Muscle of leg (tissue), 11 donors: ENCODE data around the gene SETSIP. TPM values are rescaled to one million over a fixed set of nuclear protein-coding genes. Genes with fewer than 3 reads are reported as not detected.
"Not testable (repeated sequence)": the region's sequence is repeated elsewhere in the genome, so short reads cannot be mapped to it uniquely, and the experiment has no call there.

Experiments
- DNase-seq: peaks from one replicate; pipeline ENCODE4 v3.0.0; 2013
- H3K27ac ChIP-seq: one replicate; pipeline ENCODE4 v1.5.1; 2013; ENCODE audit warnings: mild to moderate bottlenecking, low read length, control low read depth
- H3K27me3 ChIP-seq: one replicate; pipeline ENCODE4 v1.6.1; 2013; ENCODE audit warnings: low read length; ENCODE audit not compliant: control insufficient read depth, insufficient read depth
- H3K36me3 ChIP-seq: one replicate; pipeline ENCODE4 v1.6.1; 2013; ENCODE audit warnings: low read length; ENCODE audit not compliant: control insufficient read depth, insufficient read depth
- H3K4me1 ChIP-seq: one replicate; pipeline ENCODE4 v1.6.1; 2013; ENCODE audit warnings: low read length; ENCODE audit not compliant: control insufficient read depth, insufficient read depth
- H3K4me3 ChIP-seq: one replicate; pipeline ENCODE4 v1.5.1; 2013; ENCODE audit warnings: low read length, control low read depth
- H3K9me3 ChIP-seq: replicated peaks from 2 replicates; pipeline ENCODE4 v1.6.1; 2013; ENCODE audit warnings: low read depth, low read length; ENCODE audit not compliant: control insufficient read depth
- WGBS: methylation state at CpG from one replicate; pipeline ENCODE4 v1.1.5; 2013; ENCODE audit warnings: missing lambda C conversion rate; ENCODE audit not compliant: insufficient coverage; 5-methylcytosine and 5-hydroxymethylcytosine counted together
- polyA plus RNA-seq, 8 donors: library from polyadenylated mRNA; unstranded; fragments of 120-200 nt; gene quantifications; one replicate each; pipeline versions ENCODE4 v1.2.1 to v1.2.3, GENCODE V29; 2013; ENCODE audit warnings: inconsistent platforms in 1 of 8, low replicate concordance in 1 of 8; ENCODE audit not compliant: insufficient read length in 8 of 8, insufficient read depth in 1 of 8
- total RNA-seq: library from RNA; stranded (reverse); fragments of 120-200 nt; gene quantifications from one replicate; pipeline ENCODE4 v1.2.4, GENCODE V29; 2013

The SETSIP gene
- total and polyA plus RNA-seq, 9 donors: 0.18 to 1.0 (median 0.43) TPM; not detected in 2

- WGBS: 29% methylated on average over 1 of the region's 4 CpGs
- H3K27me3 ChIP-seq: peaks cover 4% of the 10 kb centered on the region
- peak overlapping the region; percentile 48 for H3K4me3 ChIP-seq
- peak overlapping the region; percentile 72 for H3K27ac ChIP-seq
- no peaks in the 10 kb centered on the region for H3K9me3 ChIP-seq
- H3K36me3 ChIP-seq: no peaks in the 10 kb centered on the region
- peaks cover 4% of the 10 kb centered on the region for H3K4me1 ChIP-seq
- DNase-seq: peak; percentile 19
These were observed 44.5 kb downstream of the SETSIP start for GRCh38 chr1:92030656-92031107.

GRCh38 chr1:92029241-92029922, 45.8 kb downstream of the SETSIP start:
- no peaks in the 10 kb centered on the region for H3K36me3 ChIP-seq
- H3K4me3 ChIP-seq: peak overlapping the region; percentile 7
- peaks cover 4% of the 10 kb centered on the region for H3K27me3 ChIP-seq
- H3K9me3 ChIP-seq: no peaks in the 10 kb centered on the region
- DNase-seq: peak; percentile 1
- no peak overlapping the region for H3K27ac ChIP-seq
- 35% methylated on average over 30 of the region's 31 CpGs for WGBS
- peaks cover 4% of the 10 kb centered on the region for H3K4me1 ChIP-seq

GRCh38 chr1:92026806-92027205, 48.4 kb downstream of the SETSIP start:
- WGBS: 91% methylated on average over 9 of the region's 9 CpGs
- H3K36me3 ChIP-seq: no peaks in the 10 kb centered on the region
- no peak overlapping the region for H3K4me3 ChIP-seq
- no peaks in the 10 kb centered on the region for H3K9me3 ChIP-seq
- peaks cover 4% of the 10 kb centered on the region for H3K4me1 ChIP-seq
- H3K27me3 ChIP-seq: peaks cover 4% of the 10 kb centered on the region
- H3K27ac ChIP-seq: no peak overlapping the region
- DNase-seq: no peak

GRCh38 chr1:92026042-92026441, 49.2 kb downstream of the SETSIP start:
- not testable (repeated sequence) for H3K27me3 ChIP-seq, H3K4me1 ChIP-seq, H3K9me3 ChIP-seq, H3K4me3 ChIP-seq, DNase-seq, H3K36me3 ChIP-seq, H3K27ac ChIP-seq
- 97% methylated on average over 23 of the region's 29 CpGs for WGBS

Other genes with a start within 250 kb of the SETSIP start
- 45.4 TPM for gene TGFBR3, start 189.3 kb downstream of the SETSIP start, total RNA-seq
- gene TGFBR3, start 189.3 kb downstream of the SETSIP start, polyA plus RNA-seq: 10 to 100 TPM; 20.5 to 35.0 (median 25.2) TPM
- gene BRDT, start 126.0 kb downstream of the SETSIP start, total RNA-seq: not detected
- 1 to 10 TPM in 1 of 8 donors, under 1 TPM in 1, not detected in 6; 0.23 to 1.0 TPM for gene BRDT, start 126.0 kb downstream of the SETSIP start, polyA plus RNA-seq
- gene EPHX4, start 45.4 kb downstream of the SETSIP start, total RNA-seq: 0.49 TPM
- under 1 TPM; 0.22 to 0.97 (median 0.73) TPM for gene EPHX4, start 45.4 kb downstream of the SETSIP start, polyA plus RNA-seq
- 3.6 TPM for gene BTBD8, start 4.9 kb upstream of the SETSIP start, total RNA-seq
- gene BTBD8, start 4.9 kb upstream of the SETSIP start, polyA plus RNA-seq: 1 to 10 TPM; 1.6 to 2.9 (median 2.1) TPM
- gene C1orf146, start 142.5 kb upstream of the SETSIP start, total RNA-seq: not detected
- under 1 TPM in 1 of 8 donors, not detected in 7; 0.14 TPM for gene C1orf146, start 142.5 kb upstream of the SETSIP start, polyA plus RNA-seq
- gene GLMN, start 223.6 kb upstream of the SETSIP start, total RNA-seq: 13.0 TPM
- gene GLMN, start 223.6 kb upstream of the SETSIP start, polyA plus RNA-seq: 10 to 100 TPM; 10.6 to 16.8 (median 14.2) TPM
- 31.1 TPM for gene RPAP2, start 223.6 kb upstream of the SETSIP start, total RNA-seq
- gene RPAP2, start 223.6 kb upstream of the SETSIP start, polyA plus RNA-seq: 10 to 100 TPM; 13.7 to 20.1 (median 15.8) TPM